GM18870 (cell line): ENCODE data around the gene LRGUK.

Source experiments
- ATAC-seq: cut with Tn5 transposase; IDR thresholded peaks from one replicate; pipeline ENCODE4 v1.9.1; 2021; ENCODE audit warnings: moderate library complexity; ENCODE audit not compliant: unreplicated experiment

Gene LRGUK

DNA sequence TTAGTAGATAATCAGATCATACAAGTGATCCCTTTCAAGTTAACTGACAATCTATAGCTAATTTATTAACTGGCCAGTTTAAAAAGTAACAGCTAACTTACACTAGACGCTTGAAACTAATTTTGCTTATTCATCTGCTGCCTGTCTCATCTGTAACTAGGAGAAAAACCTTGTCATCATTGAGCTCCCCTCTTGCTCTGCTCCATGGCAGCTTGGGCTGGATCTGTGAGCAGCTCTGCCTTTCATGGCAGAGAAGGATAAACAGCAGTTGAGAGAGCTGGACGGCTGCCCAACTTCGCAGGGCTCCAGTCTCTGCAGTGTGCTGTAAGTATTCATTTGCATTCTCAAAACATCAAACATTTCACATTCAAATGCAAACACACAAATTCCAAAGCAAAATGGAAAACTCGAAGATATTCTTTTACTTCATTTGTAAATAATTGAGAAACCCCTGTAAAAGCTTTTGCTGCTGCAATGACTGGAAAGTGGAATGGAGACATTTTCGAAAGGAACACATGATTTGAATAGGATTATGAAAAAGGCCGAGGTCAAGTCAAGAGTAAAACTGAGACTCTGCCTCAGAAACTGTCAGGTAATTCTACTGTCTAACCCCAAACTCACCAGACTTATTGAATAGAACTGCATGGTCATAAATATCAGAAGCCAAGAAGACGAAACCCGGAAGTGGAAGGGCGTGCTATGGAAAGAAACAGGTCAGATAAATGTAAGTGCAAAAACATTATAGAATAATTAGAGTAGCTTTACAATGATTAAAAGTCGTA, 172.0 kb downstream of the LRGUK start:
- no peak for ATAC-seq

DNA sequence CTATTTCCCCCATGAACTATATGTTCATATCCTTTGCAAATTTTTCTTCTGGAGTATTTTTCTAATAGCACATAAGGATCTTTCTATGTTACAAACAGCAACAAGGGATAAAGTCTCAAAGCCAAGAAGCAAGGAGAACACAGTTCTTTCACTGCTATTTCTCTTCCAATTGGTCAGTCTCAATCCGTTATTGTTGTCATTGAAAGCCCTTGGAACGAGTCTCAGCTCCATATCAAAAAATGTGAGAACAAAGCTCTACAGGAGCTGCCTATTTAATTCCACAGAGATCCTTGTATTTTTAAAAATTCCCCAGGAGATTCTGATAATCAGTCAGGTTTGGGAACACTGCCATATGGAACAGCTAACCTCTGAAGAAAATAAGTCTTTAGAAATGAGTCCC, 173.8 kb downstream of the LRGUK start:
- no peak for ATAC-seq

DNA sequence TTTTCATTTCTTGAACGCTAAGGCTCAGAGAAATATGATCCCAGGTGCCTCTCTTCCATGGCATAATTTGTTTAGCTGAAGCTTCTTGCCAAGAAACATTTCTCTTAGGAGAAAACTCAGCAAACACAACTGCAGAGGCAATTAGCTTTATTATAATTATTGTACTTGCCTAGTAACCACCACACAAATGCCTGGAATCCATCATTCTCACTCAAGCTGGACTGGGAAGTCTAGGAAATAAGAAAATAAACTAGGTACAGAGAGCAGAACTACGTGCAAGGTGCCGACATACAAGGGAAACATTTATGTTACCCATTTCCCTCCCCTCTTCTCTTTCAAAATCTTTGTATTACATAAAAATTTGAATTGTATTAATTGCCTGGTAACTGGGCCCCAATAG, 174.5 kb downstream of the LRGUK start:
- ATAC-seq: no peak

DNA sequence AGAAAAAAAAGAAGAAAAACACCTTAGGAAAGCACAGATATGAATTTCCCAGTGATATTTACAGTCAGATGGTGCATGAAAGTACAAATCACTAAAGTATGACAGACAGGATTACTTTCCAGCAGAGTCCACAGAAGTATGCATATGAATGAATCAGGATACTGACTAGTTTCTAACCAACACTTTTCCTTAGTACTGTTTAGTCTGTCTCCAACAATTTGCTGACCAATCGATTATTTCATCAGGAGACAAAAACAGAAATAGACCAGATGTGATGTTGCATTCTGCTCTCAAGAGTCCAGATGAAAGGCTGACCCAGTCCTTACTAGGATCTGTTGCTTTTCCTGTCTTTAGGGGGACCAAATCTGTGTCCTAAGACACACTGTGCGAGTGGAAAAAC, 175.0 kb downstream of the LRGUK start:
- ATAC-seq: no peak

DNA sequence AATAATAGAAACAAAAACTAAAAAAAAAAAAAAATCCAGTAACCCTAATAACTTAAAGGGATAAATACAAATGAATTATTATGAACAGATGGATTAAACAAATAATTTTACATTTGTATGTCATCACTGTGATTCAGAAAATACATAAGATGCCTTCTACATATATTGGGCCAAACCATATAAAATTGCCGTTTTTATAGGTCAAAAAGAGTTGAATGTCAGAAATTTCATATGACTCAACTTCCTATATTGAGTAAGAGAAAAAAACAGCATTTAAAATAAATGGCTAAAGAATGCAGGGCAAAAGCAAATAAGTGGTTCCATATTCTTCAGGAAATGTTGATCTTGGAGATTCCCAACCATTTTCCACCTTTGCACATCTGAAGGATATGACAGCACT, 180.2 kb downstream of the LRGUK start:
- no peak for ATAC-seq

DNA sequence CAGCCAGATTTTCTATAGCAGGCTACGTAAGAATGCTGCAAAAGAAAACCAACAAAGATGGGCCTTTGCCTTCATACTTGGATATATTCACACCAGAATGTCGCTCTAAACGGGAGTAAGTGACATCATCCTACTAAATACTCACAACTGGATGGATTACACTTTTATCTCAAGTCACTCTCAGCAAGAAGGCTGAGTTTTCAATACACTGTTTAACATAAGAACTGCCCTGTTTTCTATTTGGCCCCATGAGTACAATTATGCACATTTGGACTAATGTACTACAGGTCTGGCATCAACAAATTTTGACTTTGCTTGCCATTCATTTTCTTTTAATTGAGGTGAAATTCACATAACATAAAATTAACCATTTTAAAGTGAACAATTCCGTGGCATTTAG, 181.4 kb downstream of the LRGUK start:
- no peak for ATAC-seq

DNA sequence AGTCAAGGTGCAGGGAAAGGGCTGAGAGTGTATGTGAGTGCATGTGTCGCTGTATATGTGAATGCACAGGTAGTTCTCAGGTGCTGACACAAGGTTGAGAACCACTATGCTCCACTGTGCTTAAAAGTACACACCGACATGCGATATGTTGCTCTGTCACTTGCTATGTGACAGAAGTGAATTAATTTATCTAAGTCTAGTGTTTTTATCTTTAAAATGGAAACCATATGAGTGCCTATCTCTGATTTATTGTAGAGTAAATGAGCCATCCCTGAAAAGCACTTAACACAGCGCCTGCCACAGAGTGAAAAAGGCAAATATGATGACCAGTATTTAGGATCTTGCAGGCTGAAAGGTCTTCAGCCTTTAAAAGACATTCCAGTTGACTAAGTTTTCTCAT, 184.7 kb downstream of the LRGUK start:
- ATAC-seq: no peak

DNA sequence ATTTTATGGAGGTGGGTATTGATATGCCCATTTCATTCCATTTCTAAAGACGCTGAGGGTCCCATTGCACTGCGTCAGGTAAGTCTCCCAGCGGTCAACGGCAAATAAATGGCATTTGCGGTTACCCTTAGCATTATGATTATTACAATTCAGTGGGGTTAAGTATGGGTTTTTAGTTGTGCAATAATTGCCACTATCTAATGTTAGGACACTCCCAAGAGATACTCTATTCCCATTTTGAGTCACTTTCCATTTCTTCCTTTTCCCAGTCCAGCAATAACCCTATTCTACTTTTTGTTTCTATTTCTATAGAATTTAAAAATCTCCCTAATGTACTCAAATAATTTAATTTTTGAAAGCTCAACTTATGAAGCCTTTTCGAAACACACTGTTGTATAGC, 185.6 kb downstream of the LRGUK start:
- no peak for ATAC-seq

DNA sequence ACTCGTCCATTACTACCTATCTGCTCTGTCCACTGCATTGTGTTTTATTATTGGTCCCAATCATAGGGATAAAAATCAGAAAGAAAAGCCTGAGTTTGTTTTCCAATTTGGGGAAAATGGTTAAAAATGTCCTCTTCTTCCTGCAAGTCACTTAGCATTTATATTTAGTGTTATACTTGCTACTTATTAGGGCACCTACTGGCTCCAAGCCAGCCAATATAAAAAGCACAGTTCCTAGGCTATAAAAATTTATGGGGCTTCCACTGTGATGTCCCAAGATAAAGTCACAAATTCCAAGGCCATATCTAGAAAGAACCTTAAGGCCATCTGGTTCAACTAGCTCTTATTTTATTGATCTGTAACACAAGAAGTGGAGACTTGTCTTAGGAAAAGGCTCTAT, 186.4 kb downstream of the LRGUK start:
- ATAC-seq: no peak
